GM18858 (cell line): Measurements from ENCODE around the gene ZNF440.
"Not testable (repeated sequence)": the region's sequence is repeated elsewhere in the genome, so short reads cannot be mapped to it uniquely, and the experiment has no call there.

ENCODE experiments used
- ATAC-seq: cut with Tn5 transposase; IDR thresholded peaks from one replicate; pipeline ENCODE4 v1.9.1; 2021; ENCODE audit not compliant: unreplicated experiment

ZNF440 gene

GRCh38 chr19:11828957-11829876, 15.1 kb downstream of the ZNF440 start:
- ATAC-seq = not testable (repeated sequence)

GRCh38 chr19:11832253-11832912, 18.3 kb downstream of the ZNF440 start:
- ATAC-seq = no peak

- no peak for ATAC-seq
These were observed 19.5 kb downstream of the ZNF440 start for GRCh38 chr19:11833541-11833940.

- ATAC-seq = not testable (repeated sequence)
These were observed 21.6 kb downstream of the ZNF440 start for GRCh38 chr19:11835626-11836066.

- no peak for ATAC-seq
These were observed 29.6 kb downstream of the ZNF440 start for GRCh38 chr19:11843722-11844121.

- not testable (repeated sequence) for ATAC-seq
These were observed 33.5 kb downstream of the ZNF440 start for GRCh38 chr19:11847615-11848014.

GRCh38 chr19:11848200-11848593, 34.1 kb downstream of the ZNF440 start:
- ATAC-seq = no peak

- ATAC-seq = no peak
These were observed 34.8 kb downstream of the ZNF440 start, which contains the start of gene ZNF439 for GRCh38 chr19:11848594-11849469. ZNF439 (plus strand) TSS chr19:11848726; CDS start chr19:11848868, 142 bp downstream.

GRCh38 chr19:11850289-11850688, 36.2 kb downstream of the ZNF440 start:
- ATAC-seq = not testable (repeated sequence)

GRCh38 chr19:11853358-11853757, 39.3 kb downstream of the ZNF440 start:
- no peak for ATAC-seq

- ATAC-seq = no peak
These were observed 42.6 kb downstream of the ZNF440 start for GRCh38 chr19:11856596-11857250.

- no peak for ATAC-seq
These were observed 46.6 kb downstream of the ZNF440 start for GRCh38 chr19:11860721-11861120.

GRCh38 chr19:11861301-11861700, 47.2 kb downstream of the ZNF440 start:
- no peak for ATAC-seq

GRCh38 chr19:11867766-11868165, 53.7 kb downstream of the ZNF440 start:
- not testable (repeated sequence) for ATAC-seq

GRCh38 chr19:11868188-11868587, 54.1 kb downstream of the ZNF440 start:
- no peak for ATAC-seq

GRCh38 chr19:11872624-11873023, 58.6 kb downstream of the ZNF440 start:
- no peak for ATAC-seq

GRCh38 chr19:11873762-11874161, 59.7 kb downstream of the ZNF440 start:
- no peak for ATAC-seq

GRCh38 chr19:11879687-11880266, 65.7 kb downstream of the ZNF440 start:
- not testable (repeated sequence) for ATAC-seq

- ATAC-seq = no peak
These were observed 66.5 kb downstream of the ZNF440 start for GRCh38 chr19:11880598-11880997.
